Gastrocnemius medialis (tissue), 4 donors: ENCODE data around the gene WSCD1.

Experiments used
- POLR2A ChIP-seq, 2 donors: fragments of 450-650 bp; IDR thresholded peaks; one replicate each; pipeline ENCODE4 v1.6.1; 2017; ENCODE audit warnings: antibody characterized with exemption in 2 of 2, mild to moderate bottlenecking in 2 of 2, moderate library complexity in 2 of 2
- TF ChIP-seq, protein P1 (sequence below), 5 experiments: fragments of 450-650 bp in 3 of 5; fragments of 200-600 bp in 2 of 5; sonication (generic) in 2 of 5; IDR thresholded peaks in 4 of 5; conservative IDR thresholded peaks in 1 of 5; 1 replicate in 4 of 5; 2 replicates in 1 of 5; pipeline ENCODE4 v1.5.1; 2016 to 2019; ENCODE audit warnings: antibody characterized with exemption in 5 of 5, mild to moderate bottlenecking in 3 of 5, moderate library complexity in 3 of 5

DNA sequence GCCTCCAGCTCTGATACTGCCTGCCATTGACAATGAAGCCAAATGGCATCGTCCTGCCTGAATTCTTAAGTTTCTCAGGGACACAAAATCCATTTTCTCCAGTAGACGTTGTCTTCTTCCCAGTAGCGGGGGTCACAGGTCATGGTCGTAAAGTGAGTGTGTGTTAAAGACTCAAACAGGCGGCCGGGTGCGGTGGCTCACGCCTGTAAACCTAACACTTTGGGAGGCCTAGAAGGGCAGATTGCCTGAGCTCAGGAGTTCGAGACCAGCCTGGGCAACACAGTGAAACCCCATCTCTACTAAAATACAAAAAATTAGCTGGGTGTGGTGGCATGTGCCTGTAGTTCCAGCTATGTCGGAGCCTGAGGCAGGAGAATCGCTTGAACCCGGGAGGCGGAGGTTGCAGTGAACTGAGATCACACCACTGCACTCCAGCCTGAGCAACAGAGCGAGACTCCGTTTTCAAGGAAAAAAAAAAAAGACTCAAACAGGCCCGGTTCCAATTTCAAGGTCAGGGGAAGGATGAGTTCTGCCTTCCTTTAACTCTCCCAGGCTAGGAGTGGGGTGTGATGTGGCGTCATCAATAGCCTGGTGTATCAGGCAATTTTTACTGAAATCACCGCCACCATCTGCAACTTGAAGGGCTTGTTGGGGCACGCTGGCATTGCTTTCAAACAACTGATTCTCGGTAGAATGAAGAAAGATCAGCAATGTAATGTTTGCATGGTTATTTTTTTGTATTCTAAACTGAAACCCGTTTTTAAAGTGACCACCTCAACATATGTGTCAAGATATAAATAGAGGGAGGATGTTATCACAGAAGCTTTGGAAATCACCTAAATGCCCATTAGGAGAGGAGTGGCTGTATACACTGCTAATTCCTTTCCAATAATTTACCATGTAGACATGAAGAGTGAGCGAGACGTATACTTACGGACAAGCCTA is 91.0 kb downstream of the WSCD1 start:
- TF ChIP-seq, protein P1, sequence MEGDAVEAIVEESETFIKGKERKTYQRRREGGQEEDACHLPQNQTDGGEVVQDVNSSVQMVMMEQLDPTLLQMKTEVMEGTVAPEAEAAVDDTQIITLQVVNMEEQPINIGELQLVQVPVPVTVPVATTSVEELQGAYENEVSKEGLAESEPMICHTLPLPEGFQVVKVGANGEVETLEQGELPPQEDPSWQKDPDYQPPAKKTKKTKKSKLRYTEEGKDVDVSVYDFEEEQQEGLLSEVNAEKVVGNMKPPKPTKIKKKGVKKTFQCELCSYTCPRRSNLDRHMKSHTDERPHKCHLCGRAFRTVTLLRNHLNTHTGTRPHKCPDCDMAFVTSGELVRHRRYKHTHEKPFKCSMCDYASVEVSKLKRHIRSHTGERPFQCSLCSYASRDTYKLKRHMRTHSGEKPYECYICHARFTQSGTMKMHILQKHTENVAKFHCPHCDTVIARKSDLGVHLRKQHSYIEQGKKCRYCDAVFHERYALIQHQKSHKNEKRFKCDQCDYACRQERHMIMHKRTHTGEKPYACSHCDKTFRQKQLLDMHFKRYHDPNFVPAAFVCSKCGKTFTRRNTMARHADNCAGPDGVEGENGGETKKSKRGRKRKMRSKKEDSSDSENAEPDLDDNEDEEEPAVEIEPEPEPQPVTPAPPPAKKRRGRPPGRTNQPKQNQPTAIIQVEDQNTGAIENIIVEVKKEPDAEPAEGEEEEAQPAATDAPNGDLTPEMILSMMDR (IDR thresholded peaks at IDR 0.05 in 4 of 5, conservative IDR thresholded peaks at IDR 0.05 in 1 of 5), result no peak
- TF ChIP-seq POLR2A (IDR thresholded peaks at IDR 0.05), result no peak
